Measurements from ENCODE around the gene ADAMTS17. TPM values are rescaled to one million over a fixed set of nuclear protein-coding genes. Genes with fewer than 3 reads are reported as not detected.

ADAMTS17 gene
- total RNA-seq, 1 experiment from 2014 or later: 4.2 TPM

DNA sequence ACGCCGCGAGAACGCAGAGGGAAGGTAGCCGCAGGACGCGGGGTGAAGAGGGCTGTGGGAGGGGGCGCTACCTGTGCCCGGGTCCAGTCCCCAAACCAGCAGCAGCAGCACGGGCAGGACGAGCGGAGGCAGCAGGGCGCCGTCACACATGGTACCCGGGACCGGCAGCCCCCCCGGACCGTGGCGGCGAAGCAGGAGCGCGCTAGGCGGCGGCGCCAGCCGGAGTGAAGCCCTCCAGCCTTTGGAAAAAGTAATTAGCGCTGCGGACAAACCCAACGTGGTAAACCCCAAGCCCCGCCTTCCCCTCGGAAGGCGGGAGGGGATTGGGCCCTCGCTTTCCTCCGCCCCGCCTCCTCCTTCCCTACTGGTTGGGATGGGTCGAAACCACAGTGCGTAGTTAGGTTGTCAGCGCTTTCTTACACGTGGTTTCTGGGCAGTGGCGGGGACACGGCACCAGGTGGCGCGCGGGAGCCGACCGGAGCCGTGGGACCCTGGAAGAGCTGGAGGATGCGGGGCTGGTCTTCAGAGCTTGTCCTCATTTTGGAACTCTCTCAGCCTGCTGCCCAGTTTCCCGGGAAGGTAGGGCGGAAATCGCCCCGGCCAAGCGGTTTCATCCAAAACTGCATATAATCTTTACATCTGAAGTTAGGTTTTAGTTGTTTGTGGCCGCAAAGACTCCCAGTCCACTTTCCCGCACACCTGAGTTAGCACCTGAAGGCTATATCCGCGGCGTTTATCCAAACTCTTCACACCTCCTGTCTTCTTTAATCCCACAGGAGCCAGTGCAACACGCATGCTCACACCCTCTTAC lies at the start of gene ADAMTS17 (continued):
- TF ChIP-seq, protein P1, sequence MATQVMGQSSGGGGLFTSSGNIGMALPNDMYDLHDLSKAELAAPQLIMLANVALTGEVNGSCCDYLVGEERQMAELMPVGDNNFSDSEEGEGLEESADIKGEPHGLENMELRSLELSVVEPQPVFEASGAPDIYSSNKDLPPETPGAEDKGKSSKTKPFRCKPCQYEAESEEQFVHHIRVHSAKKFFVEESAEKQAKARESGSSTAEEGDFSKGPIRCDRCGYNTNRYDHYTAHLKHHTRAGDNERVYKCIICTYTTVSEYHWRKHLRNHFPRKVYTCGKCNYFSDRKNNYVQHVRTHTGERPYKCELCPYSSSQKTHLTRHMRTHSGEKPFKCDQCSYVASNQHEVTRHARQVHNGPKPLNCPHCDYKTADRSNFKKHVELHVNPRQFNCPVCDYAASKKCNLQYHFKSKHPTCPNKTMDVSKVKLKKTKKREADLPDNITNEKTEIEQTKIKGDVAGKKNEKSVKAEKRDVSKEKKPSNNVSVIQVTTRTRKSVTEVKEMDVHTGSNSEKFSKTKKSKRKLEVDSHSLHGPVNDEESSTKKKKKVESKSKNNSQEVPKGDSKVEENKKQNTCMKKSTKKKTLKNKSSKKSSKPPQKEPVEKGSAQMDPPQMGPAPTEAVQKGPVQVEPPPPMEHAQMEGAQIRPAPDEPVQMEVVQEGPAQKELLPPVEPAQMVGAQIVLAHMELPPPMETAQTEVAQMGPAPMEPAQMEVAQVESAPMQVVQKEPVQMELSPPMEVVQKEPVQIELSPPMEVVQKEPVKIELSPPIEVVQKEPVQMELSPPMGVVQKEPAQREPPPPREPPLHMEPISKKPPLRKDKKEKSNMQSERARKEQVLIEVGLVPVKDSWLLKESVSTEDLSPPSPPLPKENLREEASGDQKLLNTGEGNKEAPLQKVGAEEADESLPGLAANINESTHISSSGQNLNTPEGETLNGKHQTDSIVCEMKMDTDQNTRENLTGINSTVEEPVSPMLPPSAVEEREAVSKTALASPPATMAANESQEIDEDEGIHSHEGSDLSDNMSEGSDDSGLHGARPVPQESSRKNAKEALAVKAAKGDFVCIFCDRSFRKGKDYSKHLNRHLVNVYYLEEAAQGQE (IDR thresholded peaks at IDR 0.05; ENCODE audit: low read depth): no peak
- TF ChIP-seq EGR1 (IDR thresholded peaks at IDR 0.05; ENCODE audit: low read depth) (no peak), POLR2A (IDR thresholded peaks at IDR 0.05; ENCODE audit: borderline replicate concordance, extremely low read depth, insufficient read depth, insufficient read length) (peak; percentile 41)

GRCh38 chr15:100385300-100386050 lies 43.7 kb upstream of the ADAMTS17 start:
- no peaks in the 10 kb centered on the region for H3K9me2 ChIP-seq (ENCODE audit: insufficient read depth)
- intact Hi-C loops (cut with micrococcal nuclease): no loop called here
- H4K20me1 ChIP-seq (ENCODE audit: insufficient read depth): no peaks in the 10 kb centered on the region
- no peaks in the 10 kb centered on the region for H3K36me3 ChIP-seq (ENCODE audit: control insufficient read depth in 1 of 2, insufficient read depth in 2 of 2, low read length in 2 of 2)
- TF ChIP-seq MAX (IDR thresholded peaks at IDR 0.05): no peak
- TF ChIP-seq EZH2 (IDR thresholded peaks at IDR 0.05): no peak
- TF ChIP-seq RAD21 (IDR thresholded peaks at IDR 0.05; ENCODE audit: low read depth): no peak
- TF ChIP-seq POLR2A (IDR thresholded peaks at IDR 0.05; ENCODE audit: borderline replicate concordance, extremely low read depth, insufficient read depth, insufficient read length): no peak
- no peak for TF ChIP-seq TCF7L2 (IDR thresholded peaks at IDR 0.05; ENCODE audit: borderline replicate concordance, extremely low read depth, insufficient read depth, insufficient read length)
- no peak for TF ChIP-seq EGR1 (IDR thresholded peaks at IDR 0.05; ENCODE audit: low read depth)
- TF ChIP-seq SIN3A (IDR thresholded peaks at IDR 0.05; ENCODE audit: low read depth): no peak
- TF ChIP-seq, protein P2, sequence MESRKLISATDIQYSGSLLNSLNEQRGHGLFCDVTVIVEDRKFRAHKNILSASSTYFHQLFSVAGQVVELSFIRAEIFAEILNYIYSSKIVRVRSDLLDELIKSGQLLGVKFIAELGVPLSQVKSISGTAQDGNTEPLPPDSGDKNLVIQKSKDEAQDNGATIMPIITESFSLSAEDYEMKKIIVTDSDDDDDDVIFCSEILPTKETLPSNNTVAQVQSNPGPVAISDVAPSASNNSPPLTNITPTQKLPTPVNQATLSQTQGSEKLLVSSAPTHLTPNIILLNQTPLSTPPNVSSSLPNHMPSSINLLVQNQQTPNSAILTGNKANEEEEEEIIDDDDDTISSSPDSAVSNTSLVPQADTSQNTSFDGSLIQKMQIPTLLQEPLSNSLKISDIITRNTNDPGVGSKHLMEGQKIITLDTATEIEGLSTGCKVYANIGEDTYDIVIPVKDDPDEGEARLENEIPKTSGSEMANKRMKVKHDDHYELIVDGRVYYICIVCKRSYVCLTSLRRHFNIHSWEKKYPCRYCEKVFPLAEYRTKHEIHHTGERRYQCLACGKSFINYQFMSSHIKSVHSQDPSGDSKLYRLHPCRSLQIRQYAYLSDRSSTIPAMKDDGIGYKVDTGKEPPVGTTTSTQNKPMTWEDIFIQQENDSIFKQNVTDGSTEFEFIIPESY (IDR thresholded peaks at IDR 0.05; ENCODE audit: extremely low read depth, insufficient replicate concordance, low read length): no peak
- no peak for TF ChIP-seq SRF (IDR thresholded peaks at IDR 0.05; ENCODE audit: low read depth)
- TF ChIP-seq, protein P3, sequence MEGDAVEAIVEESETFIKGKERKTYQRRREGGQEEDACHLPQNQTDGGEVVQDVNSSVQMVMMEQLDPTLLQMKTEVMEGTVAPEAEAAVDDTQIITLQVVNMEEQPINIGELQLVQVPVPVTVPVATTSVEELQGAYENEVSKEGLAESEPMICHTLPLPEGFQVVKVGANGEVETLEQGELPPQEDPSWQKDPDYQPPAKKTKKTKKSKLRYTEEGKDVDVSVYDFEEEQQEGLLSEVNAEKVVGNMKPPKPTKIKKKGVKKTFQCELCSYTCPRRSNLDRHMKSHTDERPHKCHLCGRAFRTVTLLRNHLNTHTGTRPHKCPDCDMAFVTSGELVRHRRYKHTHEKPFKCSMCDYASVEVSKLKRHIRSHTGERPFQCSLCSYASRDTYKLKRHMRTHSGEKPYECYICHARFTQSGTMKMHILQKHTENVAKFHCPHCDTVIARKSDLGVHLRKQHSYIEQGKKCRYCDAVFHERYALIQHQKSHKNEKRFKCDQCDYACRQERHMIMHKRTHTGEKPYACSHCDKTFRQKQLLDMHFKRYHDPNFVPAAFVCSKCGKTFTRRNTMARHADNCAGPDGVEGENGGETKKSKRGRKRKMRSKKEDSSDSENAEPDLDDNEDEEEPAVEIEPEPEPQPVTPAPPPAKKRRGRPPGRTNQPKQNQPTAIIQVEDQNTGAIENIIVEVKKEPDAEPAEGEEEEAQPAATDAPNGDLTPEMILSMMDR (IDR thresholded peaks at IDR 0.05 in 2 of 3, conservative IDR thresholded peaks at IDR 0.05 in 1 of 3; ENCODE audit: borderline replicate concordance in 1 of 3, insufficient read depth in 1 of 3, low read depth in 2 of 3, low read length in 2 of 3): no peak
- TF ChIP-seq ATF3 (IDR thresholded peaks at IDR 0.05): no peak
- no peak for TF ChIP-seq YY1 (IDR thresholded peaks at IDR 0.05; ENCODE audit: extremely low read depth, insufficient replicate concordance, low read depth, low read length)
- no peak overlapping the region for H3K9ac ChIP-seq (ENCODE audit: low read length)
- no peak overlapping the region for H3K4me2 ChIP-seq (ENCODE audit: low read length)
- ChIA-PET RAD21 (ENCODE audit: low non-redundant PET in 1 of 2, low total read pairs in 2 of 2, uncharacterized antibody in 2 of 2, unreplicated experiment in 2 of 2) (no interaction called here), POLR2A (no interaction called here), CTCF (interaction anchor here (2.4 kb wide), 1 partner anchor 36 kb away, joined by 26 read pairs; no protein-coding TSS in a partner anchor)
- no TSS peak for BruUV-seq (replicated peaks)
- no peaks in the 10 kb centered on the region for H3K27me3 ChIP-seq (ENCODE audit: insufficient read depth, low read length)
- H3K79me2 ChIP-seq (ENCODE audit: insufficient read depth, low read length): no peaks in the 10 kb centered on the region
- no peak overlapping the region for H3K4me3 ChIP-seq (replicated peaks in 1 of 2; ENCODE audit: low read depth in 1 of 2, low read length in 2 of 2)
- H3K4me1 ChIP-seq (ENCODE audit: control insufficient read depth in 1 of 2, insufficient read depth in 2 of 2, low read length in 2 of 2): no peaks in the 10 kb centered on the region
- H3K9me3 ChIP-seq (ENCODE audit: control insufficient read depth in 1 of 2, insufficient read depth in 1 of 2, low read depth in 1 of 2, low read length in 2 of 2): no peaks in the 10 kb centered on the region; a peak in 1 of 4 replicates
- H2AFZ ChIP-seq (ENCODE audit: low read depth, low read length, poor library complexity, severe bottlenecking): no peak overlapping the region
- ATAC-seq (no peak), DNase-seq (ENCODE audit: low read depth, low spot score) (no peak)
- no peak overlapping the region for H3K27ac ChIP-seq (ENCODE audit: low read depth, low read length)

Data from HCT116 (cell line).